GM19099 (cell line): ENCODE data around the gene PCDH9.

Source experiments
- POLR2A ChIP-seq: IDR thresholded peaks from 3 replicates; pipeline ENCODE4 v1.6.1; 2011; ENCODE audit warnings: low read depth; ENCODE audit not compliant: insufficient read length; ENCODE audit errors: extremely low read depth

Gene PCDH9

DNA sequence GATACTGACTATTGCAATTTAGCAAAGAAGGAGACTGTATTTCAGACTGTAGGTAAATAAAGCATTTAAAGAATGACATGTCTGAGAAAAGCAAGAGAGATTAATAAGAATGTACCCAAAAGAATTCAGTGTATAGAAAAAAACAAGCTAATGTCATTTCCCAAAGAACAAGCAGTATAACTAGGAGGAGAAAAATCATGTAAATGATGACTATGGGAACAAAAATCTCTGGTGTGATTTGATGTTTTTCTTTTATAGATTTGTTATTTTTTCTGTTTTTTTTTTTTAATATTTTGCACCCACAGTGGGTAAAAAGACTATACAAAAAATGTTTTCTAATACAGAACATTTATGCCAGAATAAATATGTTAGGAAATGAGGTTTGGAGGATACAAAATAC is 801.0 kb downstream of the PCDH9 start:
- no peak for TF ChIP-seq POLR2A

DNA sequence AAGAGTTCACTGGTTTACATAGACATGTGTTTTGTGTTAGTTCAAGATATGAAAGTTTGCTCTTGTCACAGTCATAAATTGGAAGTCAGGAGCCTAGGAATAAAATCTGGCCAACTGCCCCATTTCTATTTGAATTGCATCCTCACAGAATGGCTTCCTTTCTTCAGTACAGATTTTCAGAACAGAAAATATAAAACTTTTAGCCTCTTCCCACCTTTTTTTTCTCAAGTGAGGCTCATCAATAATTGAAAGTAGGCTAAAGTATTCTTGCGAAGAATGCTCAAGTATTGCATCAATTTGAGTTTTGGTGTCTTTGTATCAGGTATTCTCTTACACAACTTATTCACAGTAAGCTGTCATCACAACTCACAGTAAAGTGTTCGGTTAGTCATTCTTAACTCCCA is 802.7 kb downstream of the PCDH9 start:
- TF ChIP-seq POLR2A: no peak

DNA sequence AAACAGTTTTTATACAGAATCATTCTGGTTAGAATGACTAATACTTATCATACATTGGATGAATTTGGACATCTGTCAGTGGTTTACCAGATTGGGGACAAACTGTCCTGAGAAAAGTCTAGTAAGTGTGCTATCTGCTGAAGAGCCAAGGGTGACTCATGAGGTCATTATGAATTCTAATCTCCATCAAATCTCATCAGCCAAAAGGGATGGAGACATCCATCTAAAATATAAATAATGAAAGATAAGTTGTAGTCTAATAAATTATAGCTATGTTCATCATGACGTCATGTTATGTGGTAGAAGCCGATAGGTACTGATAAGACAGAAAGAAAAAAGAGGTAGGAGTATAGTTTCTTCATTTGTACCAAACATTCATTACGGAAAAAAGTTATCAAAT is 804.4 kb downstream of the PCDH9 start:
- no peak for TF ChIP-seq POLR2A

DNA sequence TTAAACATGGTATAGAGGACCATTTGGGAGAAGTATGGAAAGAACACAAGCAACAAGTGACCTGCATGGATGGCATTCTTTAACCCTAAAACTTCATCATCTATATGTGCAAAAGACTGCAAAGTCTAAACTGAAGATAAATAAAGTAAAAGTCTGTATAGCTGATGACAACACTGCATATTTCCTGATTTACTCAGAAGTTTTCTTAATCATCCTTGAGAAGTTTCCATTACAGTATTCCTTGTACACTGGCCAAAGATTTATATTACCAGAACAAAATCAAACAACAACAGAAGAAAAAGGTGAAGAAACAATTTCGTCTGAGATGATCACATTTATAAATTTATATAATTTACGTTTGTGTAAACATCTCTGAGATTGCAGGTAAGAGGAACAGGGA is 805.7 kb downstream of the PCDH9 start:
- no peak for TF ChIP-seq POLR2A

DNA sequence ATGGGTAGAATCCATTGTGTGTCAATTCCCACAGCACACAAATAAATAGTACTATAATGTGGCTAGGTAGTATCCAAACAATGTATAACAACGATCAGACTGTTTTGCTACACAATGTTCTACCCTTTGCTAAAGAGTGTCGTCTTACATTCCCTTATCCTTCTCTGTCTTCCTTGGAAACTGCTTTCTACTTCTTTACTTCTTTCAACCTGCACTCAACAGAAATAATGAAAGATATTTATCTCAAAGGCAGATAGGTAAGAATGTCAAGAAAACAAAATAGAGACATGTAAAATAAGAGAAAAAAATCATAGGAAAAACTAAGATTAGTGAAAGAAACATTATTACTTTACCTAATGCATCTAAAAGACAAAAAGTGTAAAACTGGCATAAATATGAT is 814.7 kb downstream of the PCDH9 start:
- TF ChIP-seq POLR2A: no peak

DNA sequence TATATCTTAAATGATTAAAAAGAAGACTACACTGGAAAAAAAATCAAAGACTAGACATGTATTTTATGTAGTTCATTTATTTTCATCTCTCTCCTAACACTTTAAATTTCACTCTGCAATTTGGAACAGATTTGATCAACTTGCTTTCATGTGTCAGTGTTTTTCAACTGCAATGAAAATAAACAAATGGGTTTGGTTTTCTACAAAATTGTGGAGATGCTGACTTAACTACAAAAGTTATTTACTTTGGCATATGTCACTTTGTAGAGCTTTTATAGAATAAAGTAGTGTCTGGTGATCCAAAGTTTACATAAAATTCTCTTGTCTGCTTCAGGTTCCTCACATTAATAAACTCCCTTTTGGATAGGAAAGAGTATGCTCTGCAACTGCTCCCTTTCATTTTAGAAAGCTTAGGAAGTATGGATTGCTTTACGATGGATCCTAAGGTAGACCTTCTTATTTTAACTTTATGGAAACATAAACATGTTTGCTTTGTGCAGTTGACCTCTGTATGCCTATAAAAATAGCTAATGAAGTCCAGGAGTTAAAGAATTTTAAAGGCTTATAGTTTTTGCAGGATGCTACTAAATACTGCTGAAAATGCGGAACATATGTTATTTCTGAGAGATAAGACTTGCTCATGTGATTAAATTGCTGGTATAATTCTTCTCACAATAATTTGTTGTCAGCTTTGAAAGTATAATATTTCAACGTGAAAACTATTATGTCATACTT is 815.9 kb downstream of the PCDH9 start:
- TF ChIP-seq POLR2A: no peak

DNA sequence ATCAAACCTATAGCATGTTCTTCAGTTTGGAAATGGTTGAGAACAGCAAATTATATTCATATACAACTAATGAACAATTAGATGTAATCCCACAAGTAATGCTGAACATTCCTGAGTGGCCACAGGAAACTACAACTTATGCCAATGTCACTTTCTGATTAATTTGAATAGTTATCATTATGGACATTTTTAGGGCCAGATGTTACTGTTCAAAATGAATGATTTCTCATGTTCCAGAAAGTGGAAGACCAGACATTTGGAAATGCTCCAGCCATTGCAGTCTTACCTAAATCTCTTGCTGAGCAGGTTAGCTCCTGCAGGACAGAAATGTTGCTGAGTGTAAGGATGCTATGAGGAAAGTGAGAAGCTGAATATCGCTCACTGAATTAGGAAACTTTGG is 819.8 kb downstream of the PCDH9 start:
- no peak for TF ChIP-seq POLR2A

DNA sequence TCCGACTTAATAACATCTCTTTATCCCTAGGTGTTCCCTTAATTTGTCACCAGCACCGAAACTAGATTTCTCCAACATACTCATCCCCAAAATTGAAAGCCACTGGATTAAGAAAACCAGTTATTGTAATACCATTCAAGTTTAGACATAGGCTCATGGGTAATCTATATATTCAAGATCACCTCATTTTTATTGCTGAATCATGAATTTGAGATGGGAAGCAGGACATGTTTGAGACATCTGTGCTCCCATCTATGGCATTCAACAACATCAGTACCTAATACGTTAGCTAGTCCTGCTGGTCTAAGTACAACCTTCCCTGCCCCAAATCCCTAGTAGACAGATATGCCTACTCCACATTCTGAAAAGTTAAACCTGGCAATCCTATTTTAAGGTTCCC is 820.6 kb downstream of the PCDH9 start:
- TF ChIP-seq POLR2A: no peak

DNA sequence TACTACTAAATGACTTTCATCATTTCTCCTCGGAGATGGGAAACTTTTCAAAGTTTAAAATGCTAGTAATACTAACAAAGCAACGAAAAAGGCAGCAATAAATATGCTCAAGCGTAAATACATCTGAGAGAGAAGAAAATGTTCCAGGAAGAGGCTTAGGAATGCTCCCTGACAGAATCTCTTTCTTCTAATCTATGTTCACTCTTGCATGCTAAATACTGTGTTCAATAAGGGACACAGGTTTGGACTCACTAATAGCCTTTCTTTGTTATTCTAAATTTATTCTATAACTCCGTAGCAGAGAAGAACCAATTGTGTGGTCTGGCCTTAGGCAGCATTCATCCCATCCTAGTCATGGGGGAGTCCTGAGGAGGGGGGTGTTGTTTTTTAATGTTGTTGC is 823.0 kb downstream of the PCDH9 start:
- TF ChIP-seq POLR2A: no peak

DNA sequence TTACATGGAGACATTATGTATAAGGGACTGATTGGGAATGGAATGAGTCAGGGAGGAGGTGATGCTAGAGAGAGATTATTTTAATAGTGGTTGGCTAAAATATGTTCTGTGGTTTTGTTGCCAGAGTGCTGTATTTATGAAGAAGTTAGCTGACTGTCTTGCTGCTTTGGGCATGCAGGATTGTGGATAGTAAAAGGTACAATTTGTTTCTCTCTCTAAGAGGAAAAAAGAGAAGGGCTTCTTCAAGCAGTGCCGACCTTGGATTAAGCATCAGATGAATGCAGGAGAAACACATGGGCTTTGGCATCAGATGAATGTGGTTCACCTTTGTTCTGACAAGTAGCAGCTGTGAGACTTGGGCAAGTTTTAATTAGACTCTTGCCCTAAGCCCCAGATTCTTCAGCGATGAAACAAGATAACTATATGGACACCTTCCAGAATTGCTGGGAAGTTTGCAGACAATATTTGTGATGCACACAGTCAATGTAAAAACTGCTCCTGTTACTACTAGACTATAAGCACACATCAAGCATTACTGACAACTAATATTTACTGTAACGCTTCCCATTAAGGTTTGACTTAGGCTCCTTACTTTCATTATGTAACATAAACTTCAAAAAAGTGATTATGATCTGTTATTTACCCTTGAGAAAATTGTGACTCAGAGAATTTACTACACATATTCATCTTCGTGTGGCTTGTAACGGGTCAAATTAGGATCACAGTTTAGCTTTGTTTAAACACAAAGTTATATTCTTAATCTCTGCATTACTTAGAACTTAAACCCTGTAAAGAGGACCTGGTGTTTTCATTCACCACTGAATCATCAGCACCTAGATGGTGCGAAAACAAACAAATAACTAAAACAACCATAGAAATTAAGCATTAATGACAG is 824.0 kb downstream of the PCDH9 start:
- no peak for TF ChIP-seq POLR2A

DNA sequence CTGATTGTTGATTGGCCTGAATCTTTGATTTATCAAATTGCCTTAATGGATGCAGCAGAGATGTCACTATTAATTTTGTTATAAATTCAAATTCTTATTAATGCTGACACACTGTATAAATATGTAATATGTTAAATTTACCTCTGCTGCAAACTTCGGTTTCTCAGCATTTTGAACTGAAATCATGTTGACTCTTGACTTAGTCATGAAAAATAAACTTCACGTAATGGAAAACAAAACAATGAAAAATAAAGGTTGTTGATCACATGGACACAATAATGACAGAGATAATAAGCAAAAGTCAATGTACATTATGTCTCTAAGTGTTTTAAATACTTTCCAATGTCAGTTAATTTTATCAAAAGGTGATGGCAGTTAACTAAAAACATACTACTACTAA is 827.6 kb downstream of the PCDH9 start:
- TF ChIP-seq POLR2A: no peak

DNA sequence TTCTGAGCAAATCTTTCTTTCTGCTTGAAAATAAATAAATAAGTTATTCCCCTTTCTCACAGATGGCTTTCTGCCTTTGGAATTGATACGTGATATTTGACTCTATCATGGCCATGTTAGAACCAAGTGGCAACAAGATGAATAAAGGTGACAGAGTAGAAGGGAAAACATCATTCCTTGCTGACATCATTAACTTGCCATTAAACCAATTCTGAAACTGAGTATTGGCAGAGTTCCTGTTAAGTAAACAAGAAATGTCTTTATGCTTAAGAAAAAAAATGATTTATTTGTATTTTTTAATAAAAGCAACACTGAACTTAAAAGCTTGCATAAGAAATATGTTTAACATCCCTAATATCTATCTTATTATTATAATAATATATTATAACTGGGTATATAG is 828.1 kb downstream of the PCDH9 start:
- no peak for TF ChIP-seq POLR2A

DNA sequence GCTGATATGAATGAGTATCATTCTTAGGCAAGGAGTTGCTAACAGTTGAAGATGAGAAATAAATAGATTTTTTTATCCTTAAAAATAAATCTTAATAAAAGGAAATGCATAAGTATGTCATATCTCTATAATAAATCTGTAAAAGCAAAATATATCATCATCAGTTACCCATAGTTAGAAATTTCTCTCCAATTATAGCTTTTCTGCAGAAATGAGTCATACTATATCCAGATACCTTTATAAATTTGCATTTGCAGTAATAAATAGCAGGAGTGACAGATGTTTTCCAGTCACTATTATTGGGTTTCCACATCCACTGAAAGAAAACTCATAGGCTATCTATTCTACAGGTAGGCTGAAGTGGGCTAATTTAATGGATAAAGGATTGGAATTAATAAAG is 829.8 kb downstream of the PCDH9 start:
- no peak for TF ChIP-seq POLR2A

DNA sequence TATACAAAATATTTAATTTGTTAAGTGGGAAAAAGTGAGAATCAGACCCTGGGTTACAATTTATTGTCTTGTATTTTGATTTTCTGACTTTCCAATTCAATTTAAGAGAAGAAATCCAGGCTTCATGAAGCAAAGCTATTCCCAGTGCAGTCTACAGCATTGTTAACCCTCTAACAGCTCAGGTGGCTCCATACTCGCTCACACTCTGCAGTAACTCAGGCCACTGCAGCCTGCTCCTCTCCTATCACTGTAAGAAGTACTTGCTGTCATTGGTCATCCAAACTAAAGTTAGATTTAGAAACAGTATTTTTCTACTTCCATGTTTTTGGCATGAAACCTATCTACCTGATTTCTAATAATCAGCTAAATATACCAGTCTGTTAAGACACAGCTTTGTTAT is 830.3 kb downstream of the PCDH9 start:
- TF ChIP-seq POLR2A: no peak

DNA sequence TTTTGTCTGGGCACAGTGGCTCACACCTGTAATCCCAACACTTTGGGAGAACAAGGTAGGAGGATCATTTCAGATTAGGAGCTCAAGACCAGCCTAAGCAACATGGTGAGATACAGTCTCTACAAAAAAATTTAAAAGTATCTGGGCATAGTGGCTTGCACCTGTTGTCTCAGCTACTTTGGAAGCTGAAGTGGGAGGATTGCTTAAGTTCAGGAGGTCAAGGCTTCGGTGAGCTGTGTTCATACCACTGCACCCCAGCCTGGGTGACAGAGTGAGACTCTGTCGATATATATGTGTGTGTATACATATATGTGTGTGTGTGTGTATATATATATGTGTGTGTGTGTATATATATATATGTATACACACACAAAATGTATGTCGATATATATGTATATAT is 833.0 kb downstream of the PCDH9 start:
- no peak for TF ChIP-seq POLR2A

DNA sequence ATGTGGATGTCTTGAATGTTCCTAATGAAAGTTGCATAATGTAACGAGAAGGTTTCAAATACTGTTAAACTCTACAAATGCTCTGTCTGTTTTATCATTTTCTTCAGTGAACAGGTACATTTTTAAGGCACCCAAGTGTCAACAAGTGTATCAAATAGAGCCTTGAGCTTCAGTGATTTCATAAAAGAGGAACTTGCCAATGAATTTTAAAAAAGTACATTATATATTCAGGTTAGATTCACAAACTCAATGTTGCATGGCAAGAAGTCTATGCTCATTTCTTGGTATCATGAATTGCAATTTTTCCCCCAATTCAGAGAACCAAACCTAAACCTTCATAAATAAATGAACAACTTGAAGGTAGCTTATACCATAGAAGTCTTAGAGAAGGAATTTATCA is 838.8 kb downstream of the PCDH9 start:
- no peak for TF ChIP-seq POLR2A
